Naive thymus-derived CD4-positive, alpha-beta T cell (primary cell): ENCODE results near the gene ZBED4. TPM values are rescaled to one million over a fixed set of nuclear protein-coding genes. Genes with fewer than 3 reads are reported as not detected.

ENCODE experiments used
- ATAC-seq: fragments of 150-1000 bp; cut with Tn5 transposase; 2 replicates; pipeline ENCODE4 v1.10.0; 2021; ENCODE audit warnings: mild to moderate bottlenecking, moderate library complexity
- CTCF ChIA-PET: fragments of 350-600 bp; sonication (Branson Sonifier 250); formaldehyde crosslinking; loops from one replicate; lab custom pipeline; 2021; ENCODE audit warnings: antibody characterized with exemption; lab: Charles Lee
- POLR2A ChIA-PET: fragments of 350-600 bp; sonication (Branson Sonifier 250); formaldehyde crosslinking; loops from one replicate; lab custom pipeline; 2021; ENCODE audit warnings: antibody characterized with exemption, inconsistent platforms; lab: Charles Lee
- DNase-seq, 9 donors: peaks; one replicate each; pipeline versions ENCODE4 v3.0.0 to v3.0.0-alpha.2; 2020 to 2022; ENCODE audit warnings: mixed read lengths in 1 of 9
- H3K27ac ChIP-seq: one replicate; pipeline ENCODE4 v1.7.0; 2013; ENCODE audit warnings: mild to moderate bottlenecking, low read depth, low read length, moderate library complexity
- H3K27me3 ChIP-seq, 2 donors: one replicate each; pipeline ENCODE4 v1.7.0; 2013; ENCODE audit warnings: low read length in 2 of 2, mild to moderate bottlenecking in 2 of 2, moderate library complexity in 2 of 2; ENCODE audit not compliant: control insufficient read depth in 2 of 2, insufficient read depth in 2 of 2
- H3K36me3 ChIP-seq, 3 experiments: 1 replicate in 2 of 3; 2 replicates in 1 of 3; pipeline ENCODE4 v1.7.0; 2013; ENCODE audit warnings: low read length in 3 of 3, mild to moderate bottlenecking in 3 of 3, moderate library complexity in 1 of 3; ENCODE audit not compliant: insufficient read depth in 3 of 3, control insufficient read depth in 2 of 3
- H3K4me1 ChIP-seq, 2 donors: one replicate each; pipeline ENCODE4 v1.7.0; 2013; ENCODE audit warnings: low read length in 2 of 2, mild to moderate bottlenecking in 2 of 2, moderate library complexity in 1 of 2; ENCODE audit not compliant: control insufficient read depth in 2 of 2, insufficient read depth in 2 of 2
- H3K4me3 ChIP-seq: 2 replicates; pipeline ENCODE4 v1.7.0; 2013; ENCODE audit warnings: mild to moderate bottlenecking, low read length
- H3K9me3 ChIP-seq, 3 experiments: 1 replicate in 2 of 3; 2 replicates in 1 of 3; pipeline ENCODE4 v1.7.0; 2013; ENCODE audit warnings: low read length in 3 of 3; ENCODE audit not compliant: control insufficient read depth in 2 of 3
- H3K27ac Mint-ChIP-seq, 9 donors: one replicate each; pipeline ENCODE4 v1.8.0; 2020 to 2022; ENCODE audit warnings: mixed read lengths in 9 of 9, mild to moderate bottlenecking in 8 of 9, moderate library complexity in 5 of 9, inconsistent platforms in 2 of 9
- H3K27me3 Mint-ChIP-seq, 5 donors: one replicate each; pipeline ENCODE4 v1.8.0; 2021 to 2022; ENCODE audit warnings: mixed read lengths in 5 of 5, mild to moderate bottlenecking in 1 of 5
- H3K36me3 Mint-ChIP-seq, 5 donors: one replicate each; pipeline ENCODE4 v1.8.0; 2020 to 2022; ENCODE audit warnings: mixed read lengths in 5 of 5, mild to moderate bottlenecking in 3 of 5, inconsistent platforms in 1 of 5
- H3K4me1 Mint-ChIP-seq, 7 donors: one replicate each; pipeline ENCODE4 v1.8.0; 2020 to 2022; ENCODE audit warnings: mixed read lengths in 7 of 7, mild to moderate bottlenecking in 3 of 7, inconsistent platforms in 1 of 7
- H3K4me3 Mint-ChIP-seq, 10 donors: one replicate each; pipeline ENCODE4 v1.8.0; 2020 to 2022; ENCODE audit warnings: mild to moderate bottlenecking in 10 of 10, mixed read lengths in 10 of 10, moderate library complexity in 6 of 10, inconsistent platforms in 2 of 10
- H3K9me3 Mint-ChIP-seq, 11 donors: one replicate each; pipeline ENCODE4 v1.8.0; 2020 to 2022; ENCODE audit warnings: mixed read lengths in 11 of 11, mild to moderate bottlenecking in 4 of 11, inconsistent platforms in 1 of 11, moderate library complexity in 1 of 11
- intact Hi-C, 2 donors: fragments of 100-400 bp; cut with micrococcal nuclease; formaldehyde crosslinking; loops; one replicate each; pipeline ENCODE4 v1.15.1; 2023
- polyA plus RNA-seq, 2 donors: library from polyadenylated mRNA; unstranded; fragments of 300-500 nt; fragmentation: Illumina TruSeq; gene quantifications; one replicate each; pipeline ENCODE4 v1.2.3, GENCODE V29; 2021
- total RNA-seq, 6 experiments: library from RNA in 5 of 6; stranded (reverse) in 5 of 6; gene quantifications; 1 replicate in 5 of 6; 2 replicates in 1 of 6; pipeline ENCODE4 v1.2.3 and lab custom pipeline; 2021 to 2026

Gene ZBED4
- total and polyA plus RNA-seq, 7 experiments from 2014 or later, result 6.0 to 20.1 (median 16.3) TPM

GRCh38 chr22:49923445-49923844 lies 69.8 kb downstream of the ZBED4 start:
- Histone ChIP-seq H3K9me3 (no peaks in the 10 kb centered on the region), H3K4me3 (no peak overlapping the region), H3K27ac (peak overlapping the region; percentile 44), H3K4me1 (peaks cover 14 to 25% of the 10 kb centered on the region in 2 donors), H3K36me3 (peaks cover 0 to 17% (median 0%) of the 10 kb centered on the region in 3 experiments), H3K27me3 (no peaks in the 10 kb centered on the region)
- H3K36me3 Mint-ChIP-seq, result peaks cover 0 to 23% (median 0%) of the 10 kb centered on the region in 5 donors
- ChIA-PET CTCF (interaction anchor here (1.0 kb wide), 1 partner anchor 68 kb away, joined by 3 read pairs; no protein-coding TSS in a partner anchor), POLR2A (no interaction called here)
- H3K27ac Mint-ChIP-seq, result peak overlapping the region in 3 of 9 donors; percentile 28 to 65 (median 48)
- peaks cover 20 to 39% (median 34%) of the 10 kb centered on the region in 7 donors for H3K4me1 Mint-ChIP-seq
- intact Hi-C loops, result no loop called here
- ATAC-seq (no peak), DNase-seq (no peak)
- peak overlapping the region in 1 of 10 donors; percentile 68 for H3K4me3 Mint-ChIP-seq
- H3K27me3 Mint-ChIP-seq, result no peaks in the 10 kb centered on the region
- H3K9me3 Mint-ChIP-seq, result peaks cover 0 to 3% (median 0%) of the 10 kb centered on the region in 11 donors

DNA sequence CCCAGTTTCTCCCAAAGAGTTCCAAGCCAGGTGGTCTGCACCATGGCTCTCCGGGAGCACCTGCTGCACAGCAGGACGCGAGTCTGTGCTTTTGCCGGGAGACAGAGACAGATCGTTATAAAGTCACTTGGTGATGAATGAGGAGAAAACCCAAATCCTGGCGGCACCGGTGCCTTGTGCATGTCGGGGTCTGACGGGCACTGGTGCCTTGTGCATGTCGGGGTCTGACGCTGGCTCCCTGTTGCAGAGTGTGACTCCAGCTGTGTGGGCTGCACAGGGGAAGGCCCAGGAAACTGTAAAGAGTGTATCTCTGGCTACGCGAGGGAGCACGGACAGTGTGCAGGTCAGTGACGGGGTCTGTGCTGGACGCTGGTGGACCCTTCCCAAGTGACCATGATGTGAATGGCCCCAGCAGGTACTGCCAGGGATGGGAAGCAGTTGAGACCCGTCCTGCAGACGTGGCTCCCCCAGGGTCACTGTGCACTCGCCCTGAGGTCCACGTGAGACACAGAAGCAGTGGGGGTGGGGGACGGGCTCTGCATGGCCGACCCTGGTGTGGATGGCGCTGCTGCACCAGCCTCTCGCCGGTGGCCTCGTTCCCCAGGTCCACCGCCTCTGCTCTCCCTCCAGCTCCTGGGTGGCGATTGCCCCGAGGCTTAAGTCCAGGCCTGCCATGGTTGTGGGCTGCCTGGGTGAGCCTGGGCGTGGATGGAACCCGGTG lies 70.6 kb downstream of the ZBED4 start:
- Mint-ChIP-seq H3K4me3 (peak overlapping the region in 4 of 10 donors; percentile 7 to 43 (median 33)), H3K9me3 (peaks cover 0 to 3% (median 0%) of the 10 kb centered on the region in 11 donors)

GRCh38 chr22:49925525-49926128 lies 72.0 kb downstream of the ZBED4 start:
- peaks cover 0 to 3% (median 0%) of the 10 kb centered on the region in 11 donors for H3K9me3 Mint-ChIP-seq
- Histone ChIP-seq H3K4me1 (peaks cover 14 to 26% of the 10 kb centered on the region in 2 donors), H3K36me3 (peaks cover 0 to 14% (median 0%) of the 10 kb centered on the region in 3 experiments), H3K4me3 (peak overlapping the region; percentile 56), H3K9me3 (no peaks in the 10 kb centered on the region), H3K27me3 (no peaks in the 10 kb centered on the region), H3K27ac (peak overlapping the region; percentile 90)
- H3K4me3 Mint-ChIP-seq, result peak overlapping the region; percentile 77 to 90 (median 84)
- intact Hi-C loops, result loop anchor here (1.0 to 5.0 kb wide), 2 partner anchors 158 to 282 kb away; no protein-coding TSS in a partner anchor
- peak; percentile 55 to 89 (median 77) for DNase-seq
- peak overlapping the region; percentile 92 to 98 (median 97) for H3K27ac Mint-ChIP-seq
- H3K27me3 Mint-ChIP-seq, result no peaks in the 10 kb centered on the region
- peaks cover 0 to 16% (median 0%) of the 10 kb centered on the region in 5 donors for H3K36me3 Mint-ChIP-seq
- peaks cover 21 to 38% (median 32%) of the 10 kb centered on the region in 7 donors for H3K4me1 Mint-ChIP-seq
- peak; percentile 90 for ATAC-seq
- ChIA-PET CTCF (interaction anchor here (1.2 to 1.9 kb wide), 2 partner anchors 105 to 158 kb away, joined by 5 to 8 read pairs; no protein-coding TSS in a partner anchor), POLR2A (interaction anchor here (0.7 to 1.3 kb wide), 15 partner anchors 10 to 319 kb away, joined by 3 to 6 read pairs (median 3); no protein-coding TSS in a partner anchor)

More for the DNA sequence above, 70.6 kb downstream of the ZBED4 start:
- Histone ChIP-seq H3K36me3 (peaks cover 0 to 17% (median 0%) of the 10 kb centered on the region in 3 experiments), H3K27me3 (no peaks in the 10 kb centered on the region), H3K4me3 (no peak overlapping the region), H3K4me1 (peaks cover 14 to 20% of the 10 kb centered on the region in 2 donors), H3K9me3 (no peaks in the 10 kb centered on the region), H3K27ac (peak overlapping the region; percentile 90)
- Mint-ChIP-seq H3K27ac (peak overlapping the region in 6 of 9 donors; percentile 10 to 94 (median 62)), H3K27me3 (no peaks in the 10 kb centered on the region), H3K36me3 (peaks cover 0 to 23% (median 0%) of the 10 kb centered on the region in 5 donors), H3K4me1 (peaks cover 20 to 39% (median 33%) of the 10 kb centered on the region in 7 donors)
- DNase-seq, result no peak
- CTCF ChIA-PET, result interaction anchor here (0.6 to 1.0 kb wide), 2 partner anchors 61 to 69 kb away, joined by 3 to 4 read pairs; no protein-coding TSS in a partner anchor
- intact Hi-C loops, result no loop called here
- no peak for ATAC-seq
- POLR2A ChIA-PET, result no interaction called here

DNA sequence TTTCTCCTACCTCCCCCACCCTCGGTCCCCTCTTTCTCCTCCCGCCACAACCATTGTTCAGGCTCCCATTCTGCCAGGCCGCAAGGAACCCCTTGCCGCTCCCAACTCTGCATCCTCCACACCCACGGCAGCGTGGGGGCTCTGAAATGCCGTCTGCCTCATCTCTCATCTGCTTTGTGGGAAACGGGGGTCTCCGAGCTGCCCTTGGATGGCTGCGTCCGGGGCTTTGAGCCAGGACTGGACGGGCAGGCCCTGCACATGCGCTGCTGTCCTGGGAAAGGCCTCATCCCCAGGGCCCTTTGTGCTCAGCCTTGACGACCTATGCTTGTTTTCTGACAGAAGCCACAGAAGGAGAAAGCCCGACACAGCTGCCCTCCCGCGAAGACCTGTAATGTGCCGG lies 73.3 kb downstream of the ZBED4 start:
- Histone ChIP-seq H3K4me3 (no peak overlapping the region), H3K27me3 (no peaks in the 10 kb centered on the region), H3K36me3 (peaks cover 0 to 3% (median 0%) of the 10 kb centered on the region in 3 experiments), H3K27ac (no peak overlapping the region), H3K9me3 (no peaks in the 10 kb centered on the region), H3K4me1 (peaks cover 17 to 38% of the 10 kb centered on the region in 2 donors)
- Mint-ChIP-seq H3K27me3 (no peaks in the 10 kb centered on the region), H3K4me3 (peak overlapping the region in 6 of 10 donors; percentile 28 to 56 (median 44)), H3K27ac (peak overlapping the region; percentile 64 to 98 (median 85)), H3K4me1 (peaks cover 26 to 51% (median 44%) of the 10 kb centered on the region in 7 donors), H3K9me3 (peaks cover 0 to 3% (median 0%) of the 10 kb centered on the region in 11 donors), H3K36me3 (peaks cover 0 to 15% (median 0%) of the 10 kb centered on the region in 5 donors)
- no peak for DNase-seq
- intact Hi-C loops, result loop anchor here in 1 of 2 donors (5.0 kb wide), 1 partner anchor 280 kb away; no protein-coding TSS in a partner anchor
- ChIA-PET CTCF (interaction anchor here (1.2 to 1.9 kb wide), 3 partner anchors 67 to 159 kb away, joined by 4 to 5 read pairs (median 5); no protein-coding TSS in a partner anchor), POLR2A (no interaction called here)
- ATAC-seq, result no peak

- CTCF ChIA-PET, result interaction anchor here (0.9 to 1.5 kb wide), 3 partner anchors 10 to 103 kb away, joined by 3 to 5 read pairs (median 4); no protein-coding TSS in a partner anchor
- H3K27me3 Mint-ChIP-seq, result no peaks in the 10 kb centered on the region
- no peak for ATAC-seq
- no peaks in the 10 kb centered on the region for H3K27me3 ChIP-seq
- peaks cover 0 to 3% (median 0%) of the 10 kb centered on the region in 3 experiments for H3K36me3 ChIP-seq
- peak overlapping the region in 6 of 10 donors; percentile 28 to 57 (median 52) for H3K4me3 Mint-ChIP-seq
- peaks cover 0 to 15% (median 0%) of the 10 kb centered on the region in 5 donors for H3K36me3 Mint-ChIP-seq
- DNase-seq, result no peak
- H3K27ac ChIP-seq, result no peak overlapping the region
- intact Hi-C loops, result loop anchor here in 1 of 2 donors (5.0 kb wide), 1 partner anchor 280 kb away; no protein-coding TSS in a partner anchor
- peaks cover 0 to 3% (median 0%) of the 10 kb centered on the region in 11 donors for H3K9me3 Mint-ChIP-seq
- H3K27ac Mint-ChIP-seq, result peak overlapping the region; percentile 74 to 98 (median 85)
- peaks cover 17 to 38% of the 10 kb centered on the region in 2 donors for H3K4me1 ChIP-seq
- H3K4me1 Mint-ChIP-seq, result peaks cover 26 to 53% (median 44%) of the 10 kb centered on the region in 7 donors
- H3K9me3 ChIP-seq, result no peaks in the 10 kb centered on the region
- POLR2A ChIA-PET, result no interaction called here
- no peak overlapping the region for H3K4me3 ChIP-seq
Measured at GRCh38 chr22:49927483-49928184, 74.0 kb downstream of the ZBED4 start.
